ENCODE results near the gene ENOPH1. TPM values are rescaled to one million over a fixed set of nuclear protein-coding genes. Genes with fewer than 3 reads are reported as not detected.

Gene ENOPH1
- total and polyA plus RNA-seq, 5 donors, result 15.1 to 20.1 (median 16.0) TPM

DNA sequence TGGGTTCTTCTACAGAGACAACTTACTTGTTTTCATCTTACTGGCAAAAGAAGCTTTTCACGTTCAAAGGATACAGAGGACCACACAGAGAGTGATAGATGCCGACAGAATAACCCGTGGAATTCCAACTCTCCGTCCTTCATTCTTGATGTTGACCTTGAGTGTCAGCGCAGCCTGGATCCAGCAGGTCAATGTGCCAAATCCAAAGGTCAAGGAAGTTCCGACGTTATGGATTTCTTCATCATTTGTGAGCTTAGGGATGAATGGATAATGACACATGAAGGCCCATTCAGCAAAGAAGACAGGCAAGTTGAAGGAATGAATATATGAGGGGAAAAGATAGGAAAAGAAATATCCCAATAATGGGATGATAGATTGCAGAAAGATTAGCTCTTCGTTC, 59.6 kb downstream of the ENOPH1 start:
- Histone ChIP-seq H3K27ac (ENCODE audit: low read length) (no peak overlapping the region), H3K4me3 (ENCODE audit: low read length) (no peak overlapping the region), H3K9me3 (ENCODE audit: control insufficient read depth, low read length) (no peaks in the 10 kb centered on the region), H3K4me1 (ENCODE audit: control insufficient read depth, insufficient read depth, low read length) (no peaks in the 10 kb centered on the region), H3K27me3 (ENCODE audit: control insufficient read depth, insufficient read depth) (no peaks in the 10 kb centered on the region)
- ATAC-seq, result no peak
- intact Hi-C loops (cut with DNase I), result no loop called here
- 68% methylated on average over 8 of the region's 8 CpGs for WGBS
- DNase-seq, result no peak

DNA sequence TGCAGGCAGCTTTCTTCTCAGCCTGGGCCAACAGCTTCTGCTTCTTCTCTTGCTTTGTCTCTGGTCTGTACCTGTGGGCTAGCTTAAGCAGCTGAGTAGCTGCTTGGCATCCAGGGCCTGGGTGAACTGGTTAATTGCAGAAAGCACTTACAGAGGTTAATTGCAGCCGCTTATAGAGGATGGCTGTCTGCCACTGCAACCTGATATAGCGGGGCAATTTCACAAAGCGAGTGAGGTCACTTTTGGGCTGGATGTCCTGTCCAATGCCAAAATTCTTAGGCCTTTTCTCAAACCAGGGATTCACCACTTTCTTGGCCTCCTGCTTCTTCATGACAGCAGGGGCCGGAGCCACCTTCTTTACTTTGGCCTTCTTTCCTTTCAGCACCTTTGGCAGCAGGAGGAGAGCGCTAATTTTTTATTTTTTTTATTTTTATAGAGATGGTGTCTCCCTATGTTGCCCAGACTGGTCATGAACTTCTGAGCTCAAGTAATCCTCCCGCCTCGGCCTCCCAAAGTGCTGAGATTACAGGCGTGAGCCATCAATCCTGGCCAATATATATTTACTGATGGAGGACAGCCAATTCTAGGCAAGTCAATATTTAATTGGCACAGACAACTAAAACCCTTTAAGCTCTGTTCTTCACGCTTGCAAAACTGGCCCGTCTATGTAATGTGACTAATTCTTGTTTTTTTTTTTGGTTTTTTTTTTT, 61.0 kb downstream of the ENOPH1 start:
- no peak overlapping the region for H3K27ac ChIP-seq (ENCODE audit: low read length)
- no peak for ATAC-seq
- no peaks in the 10 kb centered on the region for H3K27me3 ChIP-seq (ENCODE audit: control insufficient read depth, insufficient read depth)
- no peaks in the 10 kb centered on the region for H3K4me1 ChIP-seq (ENCODE audit: control insufficient read depth, insufficient read depth, low read length)
- H3K4me3 ChIP-seq (ENCODE audit: low read length), result no peak overlapping the region
- WGBS, result 63% methylated on average over 10 of the region's 10 CpGs
- intact Hi-C loops (cut with DNase I), result no loop called here
- peak in 1 of 3 donors; percentile 19 for DNase-seq
- H3K9me3 ChIP-seq (ENCODE audit: control insufficient read depth, low read length), result no peaks in the 10 kb centered on the region

DNA sequence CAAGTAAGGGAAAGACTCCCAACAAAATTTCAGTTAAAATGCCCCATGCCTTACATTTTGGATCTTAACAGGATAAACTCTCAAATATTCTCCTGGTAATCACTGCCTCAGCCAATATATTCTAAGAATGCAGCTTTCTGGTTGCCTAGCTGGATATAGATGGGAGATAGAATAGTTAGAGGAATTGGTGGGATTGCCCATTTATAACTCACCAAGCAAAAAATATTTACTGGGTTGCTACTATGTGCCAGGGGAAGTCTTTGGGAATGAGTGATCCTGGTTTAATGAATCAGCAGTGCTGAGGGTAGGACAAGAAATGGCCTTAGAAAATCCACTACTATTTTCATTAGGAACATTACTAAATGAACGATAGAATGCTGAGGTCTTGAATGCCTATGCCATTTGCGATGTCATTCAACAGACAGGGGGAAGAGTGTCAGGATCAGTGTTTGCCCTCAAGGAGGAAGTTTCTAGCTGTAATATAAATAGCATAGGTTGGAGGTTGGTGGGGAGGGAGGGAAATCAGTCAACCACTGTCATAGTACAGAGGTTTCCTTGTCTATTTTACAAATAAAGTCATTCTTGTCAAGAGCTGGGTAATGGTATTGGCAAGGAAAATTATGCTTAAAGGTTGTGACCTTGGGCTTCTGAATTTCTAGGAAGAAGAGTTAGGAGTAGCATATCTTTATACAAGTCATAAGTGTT, 63.5 kb downstream of the ENOPH1 start:
- ATAC-seq (no peak), DNase-seq (no peak)
- H3K9me3 ChIP-seq (ENCODE audit: control insufficient read depth, low read length), result no peaks in the 10 kb centered on the region
- intact Hi-C loops (cut with DNase I), result no loop called here
- whole genome bisulfite sequencing, result 81% methylated on average over 2 of the region's 2 CpGs
- H3K27ac ChIP-seq (ENCODE audit: low read length), result no peak overlapping the region
- peaks cover 2% of the 10 kb centered on the region for H3K4me1 ChIP-seq (ENCODE audit: control insufficient read depth, insufficient read depth, low read length)
- H3K4me3 ChIP-seq (ENCODE audit: low read length), result no peak overlapping the region
- no peaks in the 10 kb centered on the region for H3K27me3 ChIP-seq (ENCODE audit: control insufficient read depth, insufficient read depth)

DNA sequence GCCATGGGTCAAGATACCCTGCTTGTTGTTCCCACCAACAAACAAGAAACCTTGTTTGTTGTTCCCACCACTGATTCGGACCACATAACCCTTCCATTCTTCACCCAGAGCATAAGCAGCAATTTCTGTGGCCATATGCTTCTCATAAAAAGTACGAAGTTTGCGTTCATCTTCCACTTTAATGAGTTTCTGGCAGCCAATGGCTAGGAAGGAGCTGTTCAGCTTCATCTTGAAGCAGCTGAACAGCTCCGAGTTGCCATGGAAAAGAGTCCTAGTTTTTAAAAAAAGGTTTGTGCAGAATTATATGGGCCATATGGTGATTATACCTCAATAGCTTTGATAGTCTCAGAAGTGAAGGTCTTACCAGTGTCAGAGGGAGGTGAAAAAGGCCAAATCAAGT, 65.3 kb downstream of the ENOPH1 start:
- no peaks in the 10 kb centered on the region for H3K27me3 ChIP-seq (ENCODE audit: control insufficient read depth, insufficient read depth)
- peaks cover 2% of the 10 kb centered on the region for H3K4me1 ChIP-seq (ENCODE audit: control insufficient read depth, insufficient read depth, low read length)
- ATAC-seq (no peak), DNase-seq (no peak)
- H3K4me3 ChIP-seq (ENCODE audit: low read length), result no peak overlapping the region
- intact Hi-C loops (cut with DNase I), result no loop called here
- no peaks in the 10 kb centered on the region for H3K9me3 ChIP-seq (ENCODE audit: control insufficient read depth, low read length)
- H3K27ac ChIP-seq (ENCODE audit: low read length), result no peak overlapping the region
- 94% methylated on average over 4 of the region's 4 CpGs for WGBS

DNA sequence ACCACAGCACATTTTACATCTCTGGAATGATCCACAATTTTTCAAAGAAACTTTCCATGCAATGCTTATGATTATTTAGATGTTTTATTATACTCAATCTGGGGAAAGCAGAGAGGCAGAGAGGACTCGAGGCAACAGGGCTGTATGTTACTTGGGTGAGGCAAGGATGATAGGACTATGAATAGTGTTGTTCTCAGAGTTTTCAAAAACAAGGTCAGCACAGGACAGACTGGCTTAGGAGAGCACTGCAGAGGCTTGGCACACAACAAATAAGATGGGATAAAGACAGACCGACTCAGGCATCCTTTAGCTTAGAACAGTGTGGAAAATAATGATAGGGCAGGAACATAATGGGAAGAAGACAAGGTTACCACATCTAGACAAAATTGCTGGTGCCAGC, 66.0 kb downstream of the ENOPH1 start:
- Histone ChIP-seq H3K27ac (ENCODE audit: low read length) (no peak overlapping the region), H3K4me1 (ENCODE audit: control insufficient read depth, insufficient read depth, low read length) (peaks cover 2% of the 10 kb centered on the region), H3K9me3 (ENCODE audit: control insufficient read depth, low read length) (no peaks in the 10 kb centered on the region), H3K27me3 (ENCODE audit: control insufficient read depth, insufficient read depth) (no peaks in the 10 kb centered on the region), H3K4me3 (ENCODE audit: low read length) (no peak overlapping the region)
- intact Hi-C loops (cut with DNase I), result no loop called here
- ATAC-seq (no peak), DNase-seq (no peak)
- 85% methylated on average over 2 of the region's 2 CpGs for WGBS

DNA sequence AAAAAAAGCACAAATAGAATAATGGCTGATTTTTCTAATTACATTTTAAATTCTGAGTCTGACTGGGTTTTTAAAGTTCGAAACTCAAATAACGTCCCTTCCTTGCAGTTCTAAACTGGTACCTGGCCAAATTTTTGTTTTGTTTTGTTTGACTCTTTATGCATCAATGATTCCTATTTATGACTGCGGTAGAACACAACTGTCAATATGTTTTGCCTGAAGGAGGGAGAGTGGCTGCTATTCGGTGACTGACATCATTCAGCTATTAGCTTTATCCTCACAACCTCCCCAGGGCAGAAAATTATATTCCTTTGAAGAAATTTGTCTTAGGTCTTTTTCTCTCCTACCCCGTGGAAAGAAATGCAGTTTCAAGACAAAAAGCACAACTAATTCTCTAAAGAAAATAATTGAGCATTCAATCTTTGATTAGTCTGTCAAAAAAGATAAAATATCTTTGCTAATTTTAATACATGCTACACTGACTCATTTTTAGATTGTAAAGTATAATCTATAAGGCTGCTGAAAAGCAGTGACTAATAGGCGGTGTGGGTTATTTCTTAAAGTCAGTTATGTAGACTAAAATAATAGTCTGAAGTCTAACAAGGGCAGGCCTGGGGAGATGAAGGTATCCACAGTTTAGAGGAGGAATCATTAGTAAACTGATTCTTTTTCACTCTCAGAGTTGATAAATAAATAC, 69.5 kb downstream of the ENOPH1 start:
- peaks cover 2% of the 10 kb centered on the region for H3K4me1 ChIP-seq (ENCODE audit: control insufficient read depth, insufficient read depth, low read length)
- DNase-seq (no peak), ATAC-seq (no peak)
- no peak overlapping the region for H3K4me3 ChIP-seq (ENCODE audit: low read length)
- WGBS, result 67% methylated on average over 6 of the region's 6 CpGs
- no peaks in the 10 kb centered on the region for H3K9me3 ChIP-seq (ENCODE audit: control insufficient read depth, low read length)
- no peak overlapping the region for H3K27ac ChIP-seq (ENCODE audit: low read length)
- intact Hi-C loops (cut with DNase I), result no loop called here
- H3K27me3 ChIP-seq (ENCODE audit: control insufficient read depth, insufficient read depth), result no peaks in the 10 kb centered on the region

DNA sequence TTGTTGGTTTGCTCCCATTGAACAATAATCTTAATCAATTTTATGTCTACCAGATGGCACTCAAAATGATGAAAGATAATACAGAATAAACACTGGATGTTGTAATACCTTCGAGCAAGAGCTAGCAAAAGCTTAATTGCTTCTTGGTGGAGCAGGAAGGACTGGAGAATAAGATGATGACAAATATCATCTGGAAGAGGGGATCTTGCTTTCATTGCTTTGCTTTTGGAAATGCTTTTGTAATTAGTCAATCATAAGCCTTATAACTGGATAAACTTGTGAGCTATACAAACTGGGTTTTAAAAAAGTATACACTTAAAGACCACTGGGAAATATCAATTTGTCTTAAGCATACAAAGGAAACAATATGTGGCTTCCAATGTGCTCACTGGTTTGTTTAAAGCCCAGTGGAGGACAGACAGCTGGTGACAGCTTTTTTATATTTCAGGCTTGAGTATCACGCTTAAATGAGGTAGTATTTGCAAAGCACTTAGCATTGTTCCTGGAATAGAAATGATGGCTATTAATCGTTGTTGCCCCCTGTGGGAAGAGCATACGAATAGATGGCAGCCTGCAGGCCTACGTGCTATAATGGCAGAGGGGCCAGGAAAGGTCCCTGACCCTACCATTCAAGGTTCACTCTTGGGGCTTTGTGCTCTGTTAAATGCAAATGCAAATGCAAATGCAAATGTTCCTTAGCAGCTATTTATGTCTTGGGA, 70.2 kb downstream of the ENOPH1 start:
- intact Hi-C loops (cut with DNase I), result no loop called here
- 55% methylated on average over 5 of the region's 5 CpGs for WGBS
- Histone ChIP-seq H3K27me3 (ENCODE audit: control insufficient read depth, insufficient read depth) (no peaks in the 10 kb centered on the region), H3K27ac (ENCODE audit: low read length) (no peak overlapping the region), H3K9me3 (ENCODE audit: control insufficient read depth, low read length) (no peaks in the 10 kb centered on the region), H3K4me1 (ENCODE audit: control insufficient read depth, insufficient read depth, low read length) (peaks cover 2% of the 10 kb centered on the region), H3K4me3 (ENCODE audit: low read length) (no peak overlapping the region)
- ATAC-seq, result no peak
- no peak for DNase-seq

DNA sequence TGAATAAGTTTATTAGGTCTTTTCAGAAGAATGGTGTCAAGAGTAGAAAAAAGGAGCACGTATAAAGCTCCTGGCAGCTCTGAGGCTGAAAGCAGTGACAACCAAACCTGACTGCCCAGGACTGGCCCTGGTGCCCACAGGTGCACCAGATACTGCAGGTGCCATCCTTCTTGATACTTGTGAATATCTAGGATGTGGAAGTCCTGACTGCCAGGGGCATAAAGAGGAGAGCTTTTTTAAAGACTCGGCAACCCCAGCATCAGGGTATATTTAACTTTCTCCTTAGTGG, 70.7 kb downstream of the ENOPH1 start:
- DNase-seq (no peak), ATAC-seq (no peak)
- Histone ChIP-seq H3K27ac (ENCODE audit: low read length) (no peak overlapping the region), H3K9me3 (ENCODE audit: control insufficient read depth, low read length) (no peaks in the 10 kb centered on the region), H3K4me3 (ENCODE audit: low read length) (no peak overlapping the region), H3K4me1 (ENCODE audit: control insufficient read depth, insufficient read depth, low read length) (peaks cover 2% of the 10 kb centered on the region), H3K27me3 (ENCODE audit: control insufficient read depth, insufficient read depth) (no peaks in the 10 kb centered on the region)
- intact Hi-C loops (cut with DNase I), result no loop called here
- WGBS, result 89% methylated on average over 2 of the region's 2 CpGs

DNA sequence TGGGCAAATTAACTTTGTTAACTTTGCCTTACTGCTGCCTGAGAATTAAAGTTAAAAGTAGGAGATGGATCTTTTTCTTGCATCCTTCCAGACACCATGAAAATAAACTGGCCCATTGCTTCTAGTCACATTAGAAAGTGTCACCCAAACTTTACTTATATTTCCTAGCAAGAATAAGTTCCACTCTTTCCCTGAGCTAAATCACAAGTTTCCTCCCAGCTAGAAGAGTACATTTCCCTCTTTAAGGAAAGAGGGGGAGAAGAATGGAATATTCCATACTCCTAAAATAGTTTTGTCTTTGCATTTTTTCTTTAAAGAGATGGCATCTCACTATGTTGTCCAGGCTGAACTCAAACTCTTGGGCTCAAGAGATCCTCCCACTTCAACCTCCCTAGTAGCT, 77.6 kb downstream of the ENOPH1 start:
- Histone ChIP-seq H3K4me3 (ENCODE audit: low read length) (no peak overlapping the region), H3K9me3 (ENCODE audit: control insufficient read depth, low read length) (no peaks in the 10 kb centered on the region), H3K27me3 (ENCODE audit: control insufficient read depth, insufficient read depth) (no peaks in the 10 kb centered on the region), H3K4me1 (ENCODE audit: control insufficient read depth, insufficient read depth, low read length) (no peaks in the 10 kb centered on the region), H3K27ac (ENCODE audit: low read length) (no peak overlapping the region)
- no peak for ATAC-seq
- intact Hi-C loops (cut with DNase I), result no loop called here
- no peak for DNase-seq

DNA sequence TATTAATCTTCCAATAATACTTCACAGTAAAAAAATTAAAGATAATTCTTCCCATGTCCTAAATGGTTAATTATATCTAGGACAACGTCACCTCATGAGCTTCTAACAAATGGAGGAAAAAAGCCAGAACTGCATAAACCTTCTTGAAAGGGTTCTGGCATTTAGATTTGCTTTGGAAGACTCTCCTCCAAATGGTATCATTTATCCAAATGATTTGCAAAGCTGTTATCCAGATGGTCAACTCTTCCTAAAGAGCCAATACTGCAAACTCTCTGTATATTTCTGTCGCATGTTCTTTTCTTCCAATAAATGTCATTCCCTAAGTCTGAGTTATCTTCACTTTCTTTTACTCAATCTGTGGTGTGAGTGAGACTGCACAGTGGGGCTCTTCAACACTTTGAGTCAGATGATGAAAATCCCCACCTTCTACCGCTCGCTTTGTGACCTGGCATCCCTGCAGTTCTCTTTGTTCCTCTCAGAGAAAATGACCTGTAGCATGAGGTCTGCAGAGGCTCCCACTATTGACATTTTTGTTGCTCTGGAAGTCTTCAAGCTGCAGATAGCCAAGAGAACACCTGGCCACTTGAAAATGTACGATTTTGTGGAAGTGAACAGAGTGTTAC, 78.5 kb downstream of the ENOPH1 start:
- Histone ChIP-seq H3K4me3 (ENCODE audit: low read length) (no peak overlapping the region), H3K4me1 (ENCODE audit: control insufficient read depth, insufficient read depth, low read length) (no peaks in the 10 kb centered on the region)

DNA sequence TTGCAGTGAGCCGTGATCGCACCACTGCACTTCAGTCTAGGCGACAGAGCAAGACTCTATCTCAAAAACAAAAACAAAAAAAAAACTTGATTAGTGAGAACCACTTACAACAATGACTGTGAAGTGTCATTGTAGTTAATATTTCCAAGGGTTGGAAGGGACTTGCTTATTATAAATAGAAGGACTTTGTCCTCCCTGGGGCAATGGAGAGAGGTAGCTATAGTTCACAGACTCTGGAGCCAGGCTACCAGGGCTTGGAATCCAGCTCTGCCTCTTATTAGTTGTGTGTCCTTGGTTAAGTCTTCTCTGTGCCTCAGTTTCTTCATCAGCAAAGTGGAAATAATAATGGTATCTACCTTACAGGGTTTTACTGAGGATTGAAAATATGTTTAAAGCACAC, 79.8 kb downstream of the ENOPH1 start:
- no peak for ATAC-seq
- DNase-seq, result no peak
- intact Hi-C loops (cut with DNase I), result no loop called here
- Histone ChIP-seq H3K4me1 (ENCODE audit: control insufficient read depth, insufficient read depth, low read length) (no peaks in the 10 kb centered on the region), H3K27me3 (ENCODE audit: control insufficient read depth, insufficient read depth) (no peaks in the 10 kb centered on the region), H3K27ac (ENCODE audit: low read length) (no peak overlapping the region), H3K4me3 (ENCODE audit: low read length) (no peak overlapping the region), H3K9me3 (ENCODE audit: control insufficient read depth, low read length) (no peaks in the 10 kb centered on the region)
- WGBS, result 100% methylated on average over 3 of the region's 3 CpGs

More for the DNA sequence above, 78.5 kb downstream of the ENOPH1 start:
- Histone ChIP-seq H3K27ac (ENCODE audit: low read length) (no peak overlapping the region), H3K9me3 (ENCODE audit: control insufficient read depth, low read length) (no peaks in the 10 kb centered on the region), H3K27me3 (ENCODE audit: control insufficient read depth, insufficient read depth) (no peaks in the 10 kb centered on the region)
- ATAC-seq (no peak), DNase-seq (no peak)
- WGBS, result 59% methylated on average over 5 of the region's 5 CpGs
- intact Hi-C loops (cut with DNase I), result no loop called here
